Thyroid gland (tissue), 4 donors: Measurements from ENCODE around the gene HOXA3.

Experiments
- POLR2A ChIP-seq, 2 donors: fragments of 450-650 bp; IDR thresholded peaks; one replicate each; pipeline ENCODE4 v1.6.1; 2017; ENCODE audit warnings: antibody characterized with exemption in 2 of 2, mild to moderate bottlenecking in 2 of 2, moderate library complexity in 1 of 2
- TF ChIP-seq, protein P1 (sequence below), 6 experiments: fragments of 200-600 bp in 3 of 6; fragments of 450-650 bp in 3 of 6; sonication (generic) in 3 of 6; IDR thresholded peaks; one replicate each; pipeline ENCODE4 v1.5.1; 2016 to 2019; ENCODE audit warnings: antibody characterized with exemption in 6 of 6, mild to moderate bottlenecking in 2 of 6, inconsistent platforms in 1 of 6, moderate library complexity in 1 of 6

DNA sequence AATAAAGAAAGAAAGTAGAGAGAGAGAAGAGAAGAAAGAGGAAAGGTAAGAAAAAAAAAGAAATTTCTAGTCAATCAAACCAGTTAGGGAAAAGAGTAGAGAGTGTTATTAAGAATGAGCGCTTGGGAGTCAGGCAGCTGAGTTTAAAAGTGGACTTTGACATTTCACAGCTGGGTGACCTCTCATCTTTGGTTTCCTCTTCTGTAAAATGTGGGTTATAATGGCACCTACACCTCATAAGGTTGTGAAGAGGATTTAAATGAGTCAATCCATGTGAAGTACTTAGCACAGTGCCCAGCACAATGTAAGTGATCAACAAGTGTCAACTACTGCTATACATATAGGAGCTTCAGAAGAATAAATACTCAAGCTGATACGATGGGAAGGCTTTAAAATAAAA lies 68.7 kb downstream of the HOXA3 start:
- TF ChIP-seq, protein P1, sequence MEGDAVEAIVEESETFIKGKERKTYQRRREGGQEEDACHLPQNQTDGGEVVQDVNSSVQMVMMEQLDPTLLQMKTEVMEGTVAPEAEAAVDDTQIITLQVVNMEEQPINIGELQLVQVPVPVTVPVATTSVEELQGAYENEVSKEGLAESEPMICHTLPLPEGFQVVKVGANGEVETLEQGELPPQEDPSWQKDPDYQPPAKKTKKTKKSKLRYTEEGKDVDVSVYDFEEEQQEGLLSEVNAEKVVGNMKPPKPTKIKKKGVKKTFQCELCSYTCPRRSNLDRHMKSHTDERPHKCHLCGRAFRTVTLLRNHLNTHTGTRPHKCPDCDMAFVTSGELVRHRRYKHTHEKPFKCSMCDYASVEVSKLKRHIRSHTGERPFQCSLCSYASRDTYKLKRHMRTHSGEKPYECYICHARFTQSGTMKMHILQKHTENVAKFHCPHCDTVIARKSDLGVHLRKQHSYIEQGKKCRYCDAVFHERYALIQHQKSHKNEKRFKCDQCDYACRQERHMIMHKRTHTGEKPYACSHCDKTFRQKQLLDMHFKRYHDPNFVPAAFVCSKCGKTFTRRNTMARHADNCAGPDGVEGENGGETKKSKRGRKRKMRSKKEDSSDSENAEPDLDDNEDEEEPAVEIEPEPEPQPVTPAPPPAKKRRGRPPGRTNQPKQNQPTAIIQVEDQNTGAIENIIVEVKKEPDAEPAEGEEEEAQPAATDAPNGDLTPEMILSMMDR (IDR thresholded peaks at IDR 0.05): no peak
- no peak for TF ChIP-seq POLR2A (IDR thresholded peaks at IDR 0.05)
